ENCODE measurements around the gene C15orf39.

The C15orf39 gene

GRCh38 chr15:75172284-75172820, 29.3 kb upstream of the C15orf39 start:
- DNase-seq (ENCODE audit: low read depth), result no peak

- DNase-seq (ENCODE audit: low read depth), result no peak
Measured at GRCh38 chr15:75174102-75174501, 27.6 kb upstream of the C15orf39 start.

DNA sequence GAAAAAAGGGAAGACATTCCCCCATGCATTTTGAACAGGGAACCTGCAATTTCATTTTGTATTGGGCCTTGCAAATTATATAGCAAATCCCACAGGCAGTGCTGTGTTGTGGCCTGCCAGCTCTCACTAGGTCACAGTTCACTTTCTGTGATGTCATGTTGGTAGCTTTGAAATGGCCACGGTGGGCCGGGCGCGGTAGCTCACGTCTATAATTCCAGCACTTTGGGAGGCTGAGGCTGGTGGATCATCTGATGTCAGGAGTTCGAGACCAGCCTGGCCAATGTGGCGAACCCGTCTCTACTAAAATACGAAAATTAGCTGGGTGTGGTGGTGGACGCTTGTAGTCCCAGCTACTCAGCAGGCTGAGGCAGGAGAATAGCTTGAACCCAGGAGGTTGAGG, 27.0 kb upstream of the C15orf39 start:
- DNase-seq (ENCODE audit: low read depth), result no peak

- DNase-seq (ENCODE audit: low read depth), result no peak
Measured at GRCh38 chr15:75176396-75176761, 25.3 kb upstream of the C15orf39 start.

GRCh38 chr15:75177360-75178071, 24.2 kb upstream of the C15orf39 start:
- DNase-seq (ENCODE audit: low read depth), result no peak

DNA sequence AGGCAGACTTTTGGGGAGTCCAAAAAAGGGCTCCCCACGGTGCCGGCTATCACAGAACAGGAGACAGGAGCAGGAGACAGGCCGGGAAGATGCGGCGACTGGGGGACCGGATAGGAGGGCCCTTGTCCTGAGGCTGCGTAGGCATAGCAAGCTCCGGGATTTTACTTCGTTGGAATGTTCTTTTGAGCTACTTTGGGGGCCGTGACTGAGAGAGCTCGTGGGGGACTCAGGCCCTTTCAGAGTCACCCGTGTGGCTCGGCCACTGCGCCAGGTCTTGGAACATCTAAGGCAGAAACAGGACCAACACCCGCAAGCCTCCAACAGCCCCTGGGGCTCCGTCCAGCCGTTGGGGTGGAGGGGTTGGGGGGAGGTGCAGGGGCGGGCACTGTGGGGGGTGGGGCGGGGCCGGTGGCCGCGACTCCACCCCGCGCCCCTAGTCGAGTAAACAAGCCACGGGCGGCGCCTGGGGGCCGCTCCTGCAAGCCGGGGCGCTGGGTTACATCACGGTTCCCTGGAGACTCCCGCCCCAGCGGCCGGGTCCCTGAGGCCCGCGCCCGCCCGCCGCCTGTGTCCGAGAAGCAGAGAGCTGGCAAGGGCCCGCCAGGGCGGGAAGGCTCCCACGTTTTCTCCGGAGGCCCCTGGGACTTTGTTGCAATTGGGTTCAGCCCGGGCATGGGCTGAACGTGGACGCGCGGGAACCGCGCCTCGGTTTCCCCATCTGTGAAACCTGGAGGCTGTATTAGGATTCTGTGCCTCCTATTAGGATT, 23.3 kb upstream of the C15orf39 start:
- DNase-seq (ENCODE audit: low read depth), result no peak

DNA sequence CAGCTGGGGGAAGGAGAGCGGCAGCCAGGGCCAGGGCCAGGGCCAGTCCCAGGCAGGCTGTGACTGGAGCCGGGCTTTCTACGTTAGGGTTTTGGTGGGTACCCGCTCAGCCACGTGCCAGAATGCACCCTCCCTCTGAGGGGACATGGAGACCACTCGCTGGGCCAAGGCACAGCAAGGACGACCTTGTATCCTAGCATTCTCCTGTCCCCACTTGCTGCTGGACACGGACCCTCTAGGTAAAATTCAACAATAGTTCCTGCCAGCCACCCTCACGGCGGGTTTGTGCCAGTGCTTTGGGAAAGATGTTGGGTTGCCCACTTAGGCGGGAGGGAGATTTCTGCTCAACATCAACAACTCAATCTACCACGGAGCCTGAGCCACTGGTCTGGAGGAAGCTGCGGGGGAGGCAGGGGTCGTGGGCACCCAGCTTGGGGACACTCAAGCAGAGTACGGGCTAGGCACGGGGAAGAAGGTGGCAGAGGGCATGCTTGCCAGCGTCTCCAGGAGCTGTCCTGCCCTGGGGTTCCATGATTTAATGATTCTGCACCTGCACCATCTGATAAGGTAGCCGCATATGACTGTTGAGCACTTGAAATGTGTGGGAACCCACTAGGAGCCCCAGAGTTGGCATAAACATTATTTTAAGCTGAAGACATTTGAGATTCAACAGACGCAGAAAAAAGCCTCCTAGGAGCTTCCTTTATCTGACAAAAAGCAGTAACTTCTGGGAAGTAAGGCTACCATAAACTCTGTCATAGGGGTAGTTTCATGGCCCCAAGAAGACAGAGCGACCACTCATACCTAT, 22.5 kb upstream of the C15orf39 start:
- DNase-seq (ENCODE audit: low read depth), result no peak

DNA sequence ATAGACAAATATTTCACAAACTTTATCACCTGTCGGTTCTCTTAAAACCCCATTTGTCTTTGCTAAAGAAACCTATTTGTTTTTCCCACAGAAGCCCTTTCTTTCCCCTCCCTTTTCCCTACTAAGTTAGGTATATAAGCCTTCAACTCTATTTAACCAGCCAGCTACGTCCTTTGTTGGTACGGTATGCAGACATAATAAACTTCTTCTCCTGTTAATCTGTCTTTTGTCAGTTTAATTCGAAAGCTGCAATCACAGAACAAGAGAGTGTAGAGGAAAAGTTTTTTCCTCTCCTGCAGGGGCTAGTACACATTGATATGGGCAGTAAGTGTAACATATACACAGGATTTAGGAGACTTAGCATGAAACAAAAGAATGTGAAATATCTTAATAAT, 21.9 kb upstream of the C15orf39 start:
- DNase-seq (ENCODE audit: low read depth), result no peak

DNA sequence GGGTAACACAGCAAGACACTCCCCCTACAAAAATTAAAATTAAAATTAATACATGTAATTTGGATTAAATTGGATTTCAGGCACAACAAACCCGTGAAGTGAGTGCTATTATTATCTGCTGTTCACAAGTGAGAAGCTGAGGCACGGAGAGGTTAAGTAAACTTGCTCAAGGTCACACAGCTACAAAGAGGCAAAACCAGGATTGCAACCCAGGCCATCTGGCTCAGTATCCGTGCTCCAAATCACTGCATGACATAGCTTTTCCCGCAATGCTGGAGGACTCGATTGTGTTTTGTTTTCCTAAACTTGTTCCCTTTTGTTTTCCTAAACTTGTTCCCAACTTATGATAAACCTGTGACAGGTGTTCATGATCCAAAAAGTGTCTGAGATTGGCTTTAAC, 19.9 kb upstream of the C15orf39 start:
- DNase-seq (ENCODE audit: low read depth), result no peak

DNA sequence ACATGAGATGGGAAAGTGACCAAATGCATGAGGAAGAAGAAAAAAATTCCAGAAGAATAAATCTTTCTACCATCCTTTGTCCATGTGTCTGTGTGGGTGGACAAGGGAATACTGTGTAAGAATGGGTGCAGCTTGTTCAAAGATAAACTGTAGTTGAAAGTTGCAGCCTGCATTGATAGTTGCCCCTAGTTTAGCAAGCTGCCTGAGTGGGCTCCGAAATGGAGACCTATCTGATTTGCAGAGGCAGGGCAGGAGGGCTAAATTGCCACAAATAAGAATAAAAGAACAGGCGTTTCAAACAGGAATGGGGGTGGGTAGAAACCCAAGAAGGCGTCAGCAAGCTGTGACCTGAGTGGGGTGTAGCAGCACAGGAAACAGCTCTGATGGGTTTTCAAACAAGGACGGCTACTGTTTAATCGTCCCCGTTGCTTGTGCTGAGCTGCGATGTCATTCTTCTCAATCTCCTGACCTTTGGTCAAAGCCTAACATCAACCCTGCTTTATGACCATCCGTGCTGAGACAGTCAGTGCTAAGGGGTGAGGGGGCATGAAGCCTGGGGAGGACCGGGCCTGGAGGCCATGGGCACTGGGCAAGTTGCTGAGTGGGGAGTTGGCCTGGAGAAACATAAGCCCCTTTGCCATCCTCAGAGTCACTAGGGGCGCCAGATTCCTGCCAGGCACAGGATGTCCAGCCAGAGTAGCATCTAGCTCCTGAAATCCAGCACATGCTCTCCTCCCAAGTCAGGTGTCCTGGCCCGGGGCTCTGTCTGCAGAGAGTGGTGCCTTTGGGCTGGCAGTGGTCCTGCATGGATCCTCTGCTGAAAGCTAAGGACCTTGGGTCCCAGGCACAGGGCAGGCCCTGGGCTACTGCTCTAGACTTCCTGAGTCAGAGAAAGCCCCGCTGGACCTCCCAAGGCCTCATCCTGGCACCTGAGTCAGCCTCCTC, 19.2 kb upstream of the C15orf39 start:
- no peak for DNase-seq (ENCODE audit: low read depth)

- no peak for DNase-seq (ENCODE audit: low read depth)
Measured at GRCh38 chr15:75185271-75186029, 16.2 kb upstream of the C15orf39 start.

DNA sequence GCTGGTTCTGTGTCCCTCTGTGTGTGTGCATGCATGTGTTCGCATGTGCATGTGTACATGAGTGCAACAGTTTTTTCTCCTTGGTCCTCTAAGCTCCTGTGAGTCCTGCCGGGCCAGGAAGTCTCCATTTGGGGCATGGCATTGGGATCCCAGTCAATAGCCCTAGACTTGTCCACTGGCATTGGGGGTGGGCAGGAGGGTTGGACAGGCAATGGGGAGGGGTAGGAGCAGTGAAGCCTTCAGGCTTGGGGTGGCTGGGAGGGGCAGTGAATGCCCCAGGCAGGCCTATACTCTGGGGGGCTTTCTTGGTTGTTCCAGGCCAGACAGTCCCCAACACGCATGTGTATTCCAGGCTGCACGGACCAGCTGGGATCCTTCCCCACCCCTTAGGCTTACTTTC, 15.6 kb upstream of the C15orf39 start:
- DNase-seq (ENCODE audit: low read depth), result no peak

- no peak for DNase-seq (ENCODE audit: low read depth)
Measured at GRCh38 chr15:75188499-75188898, 13.2 kb upstream of the C15orf39 start.

DNA sequence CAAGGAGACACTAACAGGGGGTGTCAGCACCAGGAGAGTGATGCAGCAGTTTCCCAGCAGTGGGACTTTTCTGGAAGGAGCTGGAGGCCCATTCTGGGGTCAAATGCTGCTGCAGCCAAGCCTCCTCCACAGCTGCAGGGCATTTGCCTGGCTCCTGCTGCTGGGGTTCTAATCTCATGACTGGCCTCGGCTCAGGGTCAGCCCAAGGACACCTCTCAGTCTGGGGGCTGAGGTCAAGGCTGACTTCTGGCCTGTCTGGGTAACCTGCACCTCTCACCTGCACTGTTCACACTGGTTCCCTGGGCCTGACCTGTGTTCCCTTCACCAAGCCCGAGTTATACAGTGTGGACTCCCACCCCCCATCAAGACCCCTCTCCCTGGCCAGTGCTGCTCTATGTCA, 10.4 kb upstream of the C15orf39 start:
- no peak for DNase-seq (ENCODE audit: low read depth)

DNA sequence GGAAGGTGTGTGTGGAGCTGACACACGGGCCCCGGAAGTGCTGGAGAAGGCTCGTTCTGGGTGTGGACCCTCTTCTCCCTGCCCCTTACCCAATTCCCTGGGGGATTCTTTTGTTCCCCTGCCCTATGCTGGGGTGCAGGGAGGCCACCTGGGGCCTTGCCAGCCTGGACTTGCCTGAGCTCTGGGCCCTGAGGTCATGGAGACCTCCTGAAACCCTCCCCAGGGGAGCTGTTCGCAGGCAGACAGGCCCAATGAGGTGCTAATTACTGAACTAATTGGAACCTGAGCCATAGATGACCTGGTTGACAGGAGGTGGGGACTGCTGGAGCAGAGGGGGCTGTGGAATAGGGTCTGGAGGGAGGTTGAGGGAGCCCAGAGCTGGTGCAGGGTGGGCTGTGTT, 9.4 kb upstream of the C15orf39 start:
- DNase-seq (ENCODE audit: low read depth), result no peak

DNA sequence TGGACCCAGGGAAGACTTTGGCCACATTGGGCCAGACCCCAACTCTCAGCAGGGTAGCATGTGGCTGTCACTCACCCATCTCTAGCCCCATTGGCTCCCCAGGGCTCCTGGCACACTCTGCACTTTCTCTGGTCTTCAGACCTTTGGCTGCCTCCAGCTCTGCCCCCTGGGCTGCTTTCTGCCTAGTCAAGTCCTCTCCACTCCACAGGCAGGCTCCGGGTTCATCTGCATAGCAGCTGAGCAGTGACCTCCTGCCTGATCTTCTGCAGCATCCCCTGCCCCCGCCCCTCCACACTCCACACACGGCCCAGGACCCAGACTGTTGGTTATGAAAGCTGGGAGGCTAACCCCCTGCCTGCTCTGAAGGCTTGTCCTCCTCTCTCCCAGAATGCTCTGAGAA, 8.4 kb upstream of the C15orf39 start:
- no peak for DNase-seq (ENCODE audit: low read depth)

- DNase-seq (ENCODE audit: low read depth), result no peak
Measured at GRCh38 chr15:75193976-75194375, 7.7 kb upstream of the C15orf39 start.

DNA sequence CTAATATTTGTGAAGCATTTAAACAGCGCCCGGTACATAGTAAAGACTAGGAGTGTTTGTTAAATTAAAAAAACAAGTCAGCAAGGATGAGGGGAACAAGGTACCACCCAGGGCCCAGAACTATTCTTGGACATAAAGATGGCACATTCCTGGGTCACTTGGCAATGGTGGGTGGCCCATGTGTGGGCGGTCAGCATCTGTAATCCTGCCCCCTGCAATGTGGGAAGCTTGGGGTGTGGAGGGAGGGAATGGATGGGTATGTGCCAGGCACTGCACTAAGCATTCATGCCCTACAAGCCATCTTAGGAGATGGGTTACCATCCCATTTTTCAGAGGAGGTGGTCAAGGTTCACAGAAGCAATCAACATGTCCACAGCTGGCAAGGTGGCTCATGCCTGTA, 7.3 kb upstream of the C15orf39 start:
- no peak for DNase-seq (ENCODE audit: low read depth)

DNA sequence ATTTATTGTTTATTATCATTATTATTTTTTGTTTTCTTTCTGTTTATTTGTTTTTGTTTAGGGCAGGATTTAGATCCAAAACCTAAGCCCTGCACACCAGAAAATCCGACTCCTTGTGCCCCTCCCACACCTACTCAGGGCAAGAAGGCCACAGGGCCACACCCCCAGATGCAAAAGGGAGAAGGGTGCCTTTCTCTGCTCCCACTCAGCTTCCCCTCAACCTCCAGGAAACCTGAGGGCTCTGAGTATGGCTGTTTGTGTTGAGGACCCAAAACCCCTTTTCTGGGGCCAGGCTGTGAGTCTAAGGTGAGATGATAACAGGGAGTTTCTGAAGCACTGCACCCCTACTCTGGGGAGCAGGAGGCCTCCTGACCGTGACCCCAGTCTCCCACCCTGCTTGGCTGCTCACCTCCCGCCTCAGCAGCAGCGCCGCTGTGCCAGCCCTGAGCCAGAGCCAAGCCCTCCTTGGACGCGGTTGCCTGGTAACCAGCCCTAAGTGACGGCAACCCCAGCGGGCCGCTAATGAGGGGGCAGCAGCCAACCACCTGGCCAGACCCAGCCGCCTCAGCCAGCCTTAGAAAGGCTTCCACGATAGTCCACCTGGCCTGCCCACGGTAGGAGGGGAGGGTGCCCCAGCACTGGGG, 6.4 kb upstream of the C15orf39 start:
- no peak for DNase-seq (ENCODE audit: low read depth)

DNA sequence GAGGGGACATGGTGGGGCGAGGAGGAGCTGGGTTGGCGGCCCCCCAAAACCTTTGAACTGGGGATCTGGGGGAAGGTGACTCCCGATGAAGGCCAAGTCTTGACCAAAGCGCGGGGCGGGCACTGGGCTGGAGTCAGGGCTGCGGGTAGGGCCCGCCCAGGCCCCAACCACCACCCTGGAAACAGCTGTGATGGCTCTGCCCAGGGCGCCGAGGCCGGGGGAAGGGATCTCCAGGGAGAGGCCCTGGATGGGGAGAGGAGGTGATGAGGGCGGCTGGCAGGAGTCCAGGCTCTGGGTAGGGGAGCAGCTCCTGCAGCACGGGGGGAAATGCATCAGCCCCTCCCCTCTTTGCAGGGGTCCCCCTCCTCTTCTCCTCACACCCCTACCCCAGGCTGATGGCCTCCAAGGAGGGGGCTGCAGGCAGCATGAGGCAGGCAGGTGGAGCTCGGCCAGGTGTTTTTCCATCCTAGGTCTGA, 5.9 kb upstream of the C15orf39 start:
- DNase-seq (ENCODE audit: low read depth), result no peak
